Activated gamma-delta T cell treated with anti-CD3 and anti-CD28 coated beads, Interleukin-2, amount 50 U/mL, for 16 hours (primary cell): ENCODE data around the gene EIF2D.
"Not testable (repeated sequence)": the region's sequence is repeated elsewhere in the genome, so short reads cannot be mapped to it uniquely, and the experiment has no call there.

Source experiments
- DNase-seq: peaks from one replicate; pipeline ENCODE4 v3.0.0-alpha.2; 2020; ENCODE audit warnings: low read depth

EIF2D gene

DNA sequence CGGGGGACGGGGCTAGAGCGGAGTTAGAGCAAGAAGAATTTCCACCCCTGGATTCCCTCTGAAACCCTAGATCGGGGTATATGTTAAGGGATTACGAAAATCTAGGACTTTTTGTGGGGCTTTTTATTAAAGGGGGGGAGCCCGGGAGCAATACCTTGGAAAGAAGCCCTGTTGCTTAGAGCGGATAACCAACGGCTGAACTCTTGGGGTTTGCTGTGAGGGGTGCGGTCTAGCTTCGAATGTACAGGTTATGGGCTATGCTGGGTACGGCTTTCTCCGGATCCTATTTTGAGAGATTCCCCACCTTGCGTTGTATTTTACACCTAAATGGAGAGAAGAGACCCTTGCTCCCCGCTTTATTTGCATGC lies 23.7 kb upstream of the EIF2D start:
- DNase-seq = no peak

DNA sequence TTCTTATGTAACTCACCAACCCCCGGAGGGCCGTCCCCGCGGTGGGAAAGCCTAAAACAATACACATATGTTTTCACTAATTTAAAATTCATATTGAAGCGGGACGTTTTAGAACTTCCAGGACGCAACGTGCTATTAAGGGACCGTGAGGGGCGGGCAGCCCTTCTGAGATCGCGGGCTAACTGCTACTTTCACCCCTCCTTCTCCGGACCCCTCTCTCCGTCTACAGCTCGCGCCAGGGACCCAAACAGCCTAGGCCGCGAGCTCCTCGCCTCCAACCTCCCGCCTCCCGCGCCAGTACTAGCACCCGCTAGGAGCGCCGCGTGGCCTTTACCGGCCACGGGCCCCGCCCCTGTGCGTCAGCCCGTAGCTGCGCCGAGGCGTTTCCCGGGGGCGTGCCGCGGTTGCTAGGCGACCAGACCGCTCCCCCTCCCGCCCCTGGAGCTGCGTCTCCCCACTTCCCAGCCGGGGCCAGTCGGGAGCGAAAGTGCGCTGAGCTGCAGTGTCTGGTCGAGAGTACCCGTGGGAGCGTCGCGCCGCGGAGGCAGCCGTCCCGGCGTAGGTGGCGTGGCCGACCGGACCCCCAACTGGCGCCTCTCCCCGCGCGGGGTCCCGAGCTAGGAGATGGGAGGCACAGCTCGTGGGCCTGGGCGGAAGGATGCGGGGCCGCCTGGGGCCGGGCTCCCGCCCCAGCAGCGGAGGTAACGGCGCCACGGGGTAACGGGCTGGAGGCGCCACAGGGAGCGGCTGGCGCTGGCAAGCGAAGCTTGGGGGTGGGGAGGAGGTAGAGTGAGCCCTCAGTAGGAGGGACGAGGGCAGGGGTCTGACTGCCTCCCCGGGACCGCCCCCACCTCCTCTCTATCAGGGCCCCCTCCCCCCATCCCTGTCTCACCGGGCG lies 23.1 kb upstream of the EIF2D start, which contains the start of gene DYRK3:
TSS of gene DYRK3 (plus strand) at position 457 of the 898 bp plus-strand sequence. CDS start at position 625, 168 bp downstream.
- DNase-seq = peak; percentile 84

DNA sequence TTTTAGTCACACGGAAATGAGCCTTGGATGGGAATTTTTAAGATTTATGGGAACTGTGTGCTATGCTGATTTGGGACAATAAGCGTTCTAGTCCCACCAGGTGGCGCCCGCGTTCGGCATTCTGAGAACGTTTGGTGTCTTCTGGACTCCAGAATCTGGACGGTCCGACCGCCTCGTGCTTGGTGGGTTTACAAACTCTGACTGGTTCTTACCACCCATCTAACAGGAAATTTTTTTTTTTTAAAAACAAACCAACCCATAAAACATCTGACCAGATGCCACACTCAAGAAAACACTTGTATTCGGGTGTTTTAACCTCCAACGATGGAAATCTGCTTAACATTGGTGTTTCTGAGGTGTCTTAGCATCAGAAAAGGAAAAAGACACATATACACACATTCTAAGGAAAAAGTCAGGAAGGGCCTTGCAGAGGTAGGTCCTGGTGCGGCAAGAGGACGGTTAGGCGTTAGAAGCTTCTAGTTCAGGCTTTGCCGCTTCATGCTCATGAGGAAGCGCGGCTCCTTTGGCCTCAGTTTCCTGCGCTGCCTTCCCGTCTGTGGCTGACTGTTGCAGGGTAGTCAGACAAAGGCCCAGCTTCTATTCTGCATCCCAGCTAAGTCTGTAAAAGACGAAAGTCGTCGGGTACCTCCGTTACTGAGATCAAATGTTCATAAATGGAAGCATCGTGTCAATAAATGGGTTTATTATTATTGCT lies 22.3 kb upstream of the EIF2D start:
- peak; percentile 57 for DNase-seq

DNA sequence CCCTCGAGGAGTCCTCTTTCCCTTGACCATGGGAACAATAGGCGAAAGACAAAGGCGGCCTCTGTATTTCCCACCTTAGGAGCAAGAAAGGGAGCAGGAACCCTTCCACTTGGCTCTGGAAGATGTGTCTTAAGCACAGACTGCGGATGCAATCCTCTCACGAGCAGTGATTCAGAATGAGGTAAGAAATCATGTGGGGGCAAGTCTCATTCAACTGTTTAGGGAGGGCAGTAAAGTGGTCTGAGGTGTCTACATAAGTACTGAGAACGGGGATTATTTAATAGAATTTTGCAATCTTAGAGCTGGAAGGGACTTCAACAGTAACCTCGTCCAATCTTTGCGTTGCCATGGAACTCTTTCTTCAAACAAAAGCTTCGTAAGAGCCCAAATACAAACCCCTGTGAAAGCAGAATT lies 21.4 kb upstream of the EIF2D start:
- no peak for DNase-seq

DNA sequence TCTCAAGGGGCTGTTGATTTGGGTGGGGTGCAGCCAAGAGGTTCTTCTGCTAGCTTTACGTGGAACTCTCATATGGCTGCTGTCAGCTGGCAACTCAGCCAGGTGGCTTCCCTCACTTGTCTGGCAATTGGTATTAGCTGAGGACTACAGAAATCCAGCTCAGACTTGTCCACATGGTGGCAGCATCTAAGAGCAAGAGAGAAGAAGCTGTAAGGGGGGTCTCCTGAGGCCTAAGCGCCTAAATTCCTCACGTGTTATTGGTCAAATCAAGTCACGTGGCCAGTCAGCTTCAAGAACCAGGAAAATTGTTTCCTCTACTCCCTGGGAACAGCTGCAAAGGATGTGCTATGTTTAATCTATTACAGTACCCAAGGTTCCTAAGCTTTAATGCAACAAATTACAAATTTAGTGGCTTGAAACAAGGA lies 18.8 kb upstream of the EIF2D start:
- no peak for DNase-seq

DNA sequence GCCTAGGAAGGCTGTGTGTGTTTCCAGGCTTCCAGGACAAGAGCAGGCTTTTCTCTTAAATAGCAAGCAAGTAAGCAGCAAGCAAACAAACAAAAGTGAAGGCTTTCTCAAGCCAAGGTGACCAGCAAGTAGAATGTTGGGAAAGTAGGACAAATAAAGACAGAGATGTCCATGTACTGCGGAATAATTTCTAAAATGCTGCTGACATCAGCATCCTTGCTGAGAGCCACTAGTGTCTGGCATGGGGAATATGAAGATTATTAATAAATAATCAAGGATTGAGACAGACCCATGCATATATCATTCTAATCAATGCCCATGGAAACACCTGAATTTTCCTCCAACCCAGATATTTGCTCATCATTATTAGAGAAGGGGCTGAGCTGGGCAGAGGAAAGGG lies 16.7 kb upstream of the EIF2D start:
- DNase-seq = no peak

DNA sequence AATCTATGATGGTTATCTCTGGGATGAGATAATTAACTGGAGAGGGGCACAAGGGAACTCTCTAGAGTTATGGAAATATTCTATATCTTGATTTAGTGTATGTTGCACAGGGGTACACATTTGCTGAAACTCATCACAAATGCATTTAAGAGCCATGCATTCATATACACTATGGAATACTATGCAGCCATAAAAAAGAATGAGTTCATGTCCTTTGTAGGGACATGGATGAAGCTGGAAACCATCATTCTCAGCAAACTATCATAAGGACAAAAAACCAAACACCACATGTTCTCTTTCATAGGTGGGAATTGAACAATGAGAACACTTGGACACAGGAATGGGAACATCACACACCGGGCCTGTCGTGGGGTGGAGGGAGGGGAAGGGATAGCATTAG lies 14.1 kb upstream of the EIF2D start:
- DNase-seq = not testable (repeated sequence)

DNA sequence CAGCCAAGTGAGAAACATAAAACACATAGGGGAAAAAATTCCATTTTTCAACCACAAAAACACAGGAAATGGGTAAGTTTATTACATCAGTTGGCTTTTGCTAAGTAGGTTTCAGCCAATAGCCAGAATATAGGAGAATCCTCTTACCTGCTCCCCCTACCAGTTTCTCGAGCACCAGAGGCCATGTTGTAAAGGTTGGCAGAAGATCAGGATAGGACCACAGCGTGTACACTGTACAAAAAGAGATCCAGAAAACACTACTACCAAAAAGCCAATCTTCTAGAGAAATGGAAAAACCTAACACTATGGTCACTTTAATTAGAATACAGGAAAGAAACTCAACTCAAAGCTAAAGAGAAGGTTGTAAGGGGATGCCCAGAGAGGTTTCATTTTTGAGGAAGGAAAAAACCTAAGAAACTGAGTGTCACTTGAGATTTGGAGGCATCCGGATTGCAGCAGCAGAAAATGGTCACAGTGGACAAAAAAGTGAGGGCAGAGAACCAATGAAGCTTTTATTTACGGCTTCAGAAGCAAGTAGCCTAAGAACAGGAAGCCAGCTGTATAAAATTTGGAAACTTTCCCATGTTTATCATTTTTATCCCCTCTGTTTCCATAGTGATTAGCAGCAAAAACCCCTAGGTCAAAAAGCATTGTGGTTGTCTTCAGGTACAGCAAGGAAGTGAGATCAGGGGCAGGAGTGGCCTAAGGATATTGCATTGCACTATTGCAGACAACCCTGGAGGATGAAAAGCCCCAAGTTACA lies 2.9 kb downstream of the EIF2D start:
- DNase-seq = no peak

DNA sequence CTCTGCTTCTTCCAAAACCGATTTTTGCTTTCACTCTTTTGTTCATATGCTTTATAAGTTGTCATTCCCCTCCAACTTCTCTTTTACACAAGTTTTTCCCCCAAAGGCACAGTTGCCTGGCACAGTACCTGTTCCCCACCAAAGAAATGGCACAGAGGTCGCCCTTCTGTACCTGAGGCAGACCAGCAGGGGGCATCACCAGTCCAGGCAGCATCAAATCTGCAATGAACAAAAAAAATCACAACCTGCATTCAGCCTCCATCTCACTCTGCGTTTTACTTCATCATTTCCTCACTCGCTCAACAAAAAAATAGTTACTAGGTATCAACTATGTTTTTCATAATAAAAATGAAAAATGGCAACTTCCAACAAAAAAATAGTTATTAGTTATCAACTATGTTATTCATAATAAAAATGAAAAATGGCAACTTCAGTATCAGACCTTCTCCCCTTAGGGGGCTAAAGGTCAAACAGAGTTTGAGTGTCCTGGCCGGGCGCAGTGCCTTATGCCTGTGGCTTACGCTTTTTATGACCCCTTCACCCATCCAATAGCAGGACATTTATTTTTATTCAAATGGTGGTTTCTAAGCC lies 4.1 kb downstream of the EIF2D start:
- DNase-seq = no peak

DNA sequence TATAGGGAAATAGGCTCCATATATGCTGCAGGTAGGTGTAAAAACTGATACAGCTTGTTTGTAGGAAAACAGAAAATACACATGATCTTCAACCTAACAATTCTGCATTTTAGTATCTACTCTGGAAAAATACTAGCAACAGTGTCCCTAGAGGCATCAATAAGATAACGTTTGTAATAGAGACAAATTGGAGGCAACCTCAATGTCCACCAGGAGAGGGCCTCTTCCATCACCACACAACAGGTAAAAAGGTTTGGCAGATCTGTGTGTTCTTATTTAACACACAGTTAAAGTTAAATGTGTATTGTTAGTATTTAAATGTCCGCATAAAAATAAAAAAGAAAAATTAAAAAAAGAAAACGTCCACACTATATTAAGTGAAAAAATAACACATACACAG lies 5.4 kb downstream of the EIF2D start:
- DNase-seq = no peak

DNA sequence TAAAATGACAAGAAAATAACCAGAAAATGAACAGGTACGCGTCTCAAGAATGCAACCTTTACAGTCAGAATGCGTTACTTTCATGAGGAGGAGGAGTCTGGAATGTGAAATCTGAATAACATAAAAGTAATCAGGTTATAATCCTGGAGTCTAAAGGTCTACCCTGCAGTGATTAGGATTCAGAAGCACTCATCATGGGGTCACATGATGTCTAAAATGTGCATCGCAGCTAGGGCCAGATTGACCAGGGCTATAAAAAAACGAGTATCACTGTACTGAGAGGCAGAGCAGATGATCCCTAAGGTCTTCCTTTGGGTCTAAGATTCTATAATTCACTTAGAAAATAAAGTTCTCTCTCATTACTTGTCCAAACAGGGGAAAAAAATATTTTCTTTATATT lies 7.4 kb downstream of the EIF2D start:
- no peak for DNase-seq

DNA sequence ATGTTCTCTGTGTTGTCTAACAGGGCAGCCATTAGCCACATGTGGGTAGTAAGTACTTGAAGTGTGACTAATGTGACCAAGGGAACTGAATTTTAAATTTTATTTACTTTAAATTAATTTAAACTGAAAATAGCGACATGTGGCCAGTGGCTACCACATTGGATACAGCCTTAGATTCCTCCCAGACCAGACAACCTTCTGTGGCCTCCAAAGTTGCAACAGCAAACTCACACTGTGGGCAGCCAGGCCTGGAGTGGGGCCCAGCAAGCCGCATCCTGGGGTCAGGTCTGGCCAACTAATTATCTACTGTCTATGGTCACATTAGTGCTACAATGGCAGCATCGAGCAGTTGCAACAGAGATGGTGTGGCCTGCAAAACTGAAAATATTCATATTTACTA lies 11.7 kb downstream of the EIF2D start:
- DNase-seq = no peak

DNA sequence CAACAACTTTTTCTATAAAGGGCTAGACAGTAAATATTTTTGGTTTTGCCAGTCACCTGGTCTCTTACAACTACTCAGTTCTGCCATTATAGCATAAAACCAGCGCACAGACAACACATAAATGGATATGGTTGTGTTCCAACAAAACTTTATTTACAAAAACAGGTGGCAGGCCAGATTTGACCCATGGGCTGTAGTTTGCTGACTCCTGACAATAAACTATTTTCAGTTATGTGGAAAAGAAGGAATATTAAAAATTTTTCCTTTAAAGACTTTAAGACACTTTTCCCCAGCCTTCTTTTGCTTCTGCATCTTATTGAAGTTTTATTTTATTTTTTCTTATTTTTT lies 16.0 kb downstream of the EIF2D start:
- DNase-seq = no peak

DNA sequence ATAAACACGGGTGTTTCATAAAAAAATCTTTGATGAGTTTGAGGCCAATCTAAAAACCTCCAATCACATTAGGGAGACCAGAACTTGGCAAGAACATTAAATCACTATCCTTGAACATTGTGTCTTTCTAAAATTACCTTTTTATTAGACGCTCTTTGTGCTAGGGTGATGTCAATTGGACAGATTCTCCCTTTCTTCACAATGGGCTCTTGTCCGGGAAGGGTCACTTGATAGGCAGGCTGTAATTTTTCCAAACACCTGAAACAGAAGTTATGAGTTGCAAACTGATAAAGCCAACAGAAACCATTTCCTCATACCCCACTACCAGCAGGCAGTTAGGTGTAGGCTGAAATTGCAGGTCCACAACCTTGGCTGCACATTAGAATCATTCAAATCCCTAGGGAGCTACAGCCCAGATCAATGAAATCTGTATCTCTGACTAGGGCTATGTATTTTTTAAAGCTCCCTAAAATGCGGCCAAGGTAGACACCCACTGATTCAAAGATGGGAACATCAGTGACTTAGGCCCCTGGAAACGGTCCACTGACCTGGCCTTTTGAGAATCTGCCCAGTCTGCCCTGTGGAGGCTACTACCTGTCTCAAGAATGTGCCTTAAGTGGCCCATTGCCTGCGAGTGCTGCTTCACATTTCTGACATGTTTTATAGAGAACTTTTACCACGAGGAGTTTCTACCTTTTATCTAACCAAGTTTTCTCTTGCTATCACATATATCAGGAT lies 16.5 kb downstream of the EIF2D start:
- DNase-seq = no peak

DNA sequence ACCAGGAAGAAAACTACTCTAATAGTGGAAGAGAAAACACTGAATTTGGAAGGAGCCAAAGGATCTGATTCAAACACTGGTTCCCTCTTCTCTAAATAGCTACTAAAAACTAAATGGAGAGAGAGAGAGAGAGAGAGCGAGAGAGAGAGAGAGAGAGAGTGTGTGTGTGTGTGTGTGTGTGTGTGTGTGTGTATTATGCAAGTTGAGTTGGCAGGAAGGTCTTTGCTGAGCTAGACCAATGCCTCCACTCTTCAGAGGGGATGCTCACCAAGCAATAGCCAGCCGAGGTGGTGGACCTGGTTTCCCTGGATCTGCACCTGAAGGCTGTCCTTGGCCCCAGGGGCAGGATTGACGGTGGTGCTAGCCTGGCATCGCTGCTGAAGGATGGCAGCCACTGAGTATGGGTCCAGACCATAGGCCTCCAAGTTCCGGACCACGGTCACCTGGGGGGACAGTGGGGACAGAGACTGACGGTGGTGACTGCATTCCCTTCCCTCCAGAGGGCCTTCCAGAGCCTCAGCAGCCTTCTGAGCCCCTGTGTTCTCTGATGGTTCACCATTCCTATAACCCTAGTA lies 18.8 kb downstream of the EIF2D start:
- no peak for DNase-seq

DNA sequence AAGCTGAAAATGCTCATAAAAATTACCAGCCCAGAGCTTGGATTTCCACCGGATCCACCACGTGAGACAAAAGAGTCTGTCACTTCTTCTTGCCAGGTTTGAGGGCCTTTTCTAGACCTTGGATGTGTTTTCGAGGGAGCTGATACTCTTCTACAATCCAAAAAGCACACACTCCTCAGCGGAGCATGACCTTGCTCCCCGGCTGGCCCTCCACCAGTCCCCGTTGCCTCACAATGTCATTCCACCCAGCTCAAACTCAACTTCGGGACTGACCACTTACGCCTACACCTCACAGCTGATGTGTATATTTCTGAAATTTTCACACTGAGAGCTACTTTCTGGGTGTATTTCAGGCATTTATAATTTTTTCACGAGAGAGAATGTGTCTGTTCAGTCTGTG lies 20.6 kb downstream of the EIF2D start:
- no peak for DNase-seq

DNA sequence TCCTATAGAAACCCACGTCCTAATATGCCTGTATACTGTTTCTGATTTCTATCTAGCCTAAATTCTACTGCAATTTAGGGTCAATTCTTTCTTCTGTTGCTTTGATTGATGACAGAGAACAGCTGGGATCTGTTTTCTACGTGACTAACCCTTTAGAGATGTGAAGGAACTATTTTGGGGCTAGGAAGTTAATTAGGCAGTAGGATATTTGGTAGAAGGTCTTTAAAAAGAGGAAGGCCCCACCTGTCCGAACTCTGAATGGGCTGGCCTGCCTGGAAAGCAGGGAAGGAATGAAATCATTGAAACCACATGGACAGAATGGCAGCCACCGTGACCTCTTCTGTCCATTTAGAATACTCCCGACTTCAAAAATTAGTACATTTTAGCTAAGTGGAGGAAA lies 21.0 kb downstream of the EIF2D start:
- no peak for DNase-seq

DNA sequence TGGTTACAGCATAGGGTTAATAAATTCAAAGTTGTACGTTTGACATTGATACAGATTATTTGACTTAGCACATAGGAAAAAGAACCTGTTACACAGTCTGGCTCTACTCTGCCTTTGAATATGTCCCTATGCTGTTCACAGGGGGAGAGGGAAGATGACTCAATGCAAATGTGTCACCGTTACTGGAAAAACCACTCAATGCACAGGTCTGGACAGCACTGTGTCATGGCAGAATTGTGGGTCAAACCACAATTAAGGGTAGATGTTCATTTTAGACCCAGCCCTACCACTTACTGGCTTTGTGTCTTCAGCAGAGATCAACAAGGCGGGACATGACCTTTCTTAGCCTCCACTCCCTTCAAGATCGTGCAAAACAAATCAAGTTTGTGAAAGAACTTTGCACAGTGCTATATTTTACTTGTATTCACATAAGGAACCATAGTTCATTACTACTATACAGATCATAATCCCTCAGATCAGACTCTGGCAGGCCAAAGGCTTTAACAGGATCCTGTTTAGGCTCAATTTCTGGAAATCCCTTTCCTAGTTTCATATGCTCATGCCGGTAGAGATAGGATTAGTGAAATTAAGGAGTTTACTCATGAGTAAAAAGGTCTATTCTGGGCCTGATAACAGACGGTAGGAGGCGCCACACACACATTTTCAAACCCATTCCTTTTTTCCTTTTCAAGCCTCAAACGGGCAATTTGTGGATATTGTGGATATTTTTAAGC lies 22.1 kb downstream of the EIF2D start:
- peak; percentile 57 for DNase-seq

DNA sequence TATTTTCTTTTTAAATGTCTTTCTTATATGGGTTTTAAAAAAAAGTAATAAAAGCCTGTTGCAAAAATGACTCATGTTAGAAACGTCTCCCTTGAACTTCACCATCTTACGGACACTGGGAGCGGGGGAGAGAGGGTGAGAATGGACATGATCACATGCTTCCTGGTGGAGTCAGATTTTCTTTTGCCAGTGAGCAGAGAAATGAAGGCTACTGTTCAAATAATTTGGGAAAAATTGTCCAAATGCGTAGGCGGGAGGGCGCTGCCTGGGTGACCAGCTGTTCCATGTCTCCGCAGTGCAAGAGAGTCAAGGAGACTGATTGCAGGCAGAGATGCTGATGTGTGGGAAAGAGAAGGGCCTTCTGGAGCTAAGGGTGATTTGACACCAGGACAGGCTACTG lies 23.1 kb downstream of the EIF2D start:
- no peak for DNase-seq

DNA sequence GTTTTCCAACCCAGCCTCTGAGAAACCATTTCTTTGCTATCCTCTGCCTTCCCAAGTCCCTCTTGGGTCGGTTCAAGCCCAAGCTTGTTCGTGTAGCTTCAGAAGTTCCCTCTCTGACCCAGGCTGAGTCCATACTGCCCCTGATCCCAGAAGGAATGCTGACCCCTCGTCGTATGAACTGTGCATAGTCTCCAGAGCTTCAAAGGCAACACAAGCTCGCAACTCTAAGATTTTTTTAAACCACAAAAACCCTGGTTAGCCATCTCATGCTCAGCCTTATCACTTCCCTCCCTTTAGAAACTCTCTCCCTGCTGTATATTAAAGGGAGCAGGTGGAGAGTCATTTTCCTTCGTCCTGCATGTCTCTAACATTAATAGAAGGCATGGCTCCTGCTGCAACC lies 23.8 kb downstream of the EIF2D start:
- DNase-seq = no peak

DNA sequence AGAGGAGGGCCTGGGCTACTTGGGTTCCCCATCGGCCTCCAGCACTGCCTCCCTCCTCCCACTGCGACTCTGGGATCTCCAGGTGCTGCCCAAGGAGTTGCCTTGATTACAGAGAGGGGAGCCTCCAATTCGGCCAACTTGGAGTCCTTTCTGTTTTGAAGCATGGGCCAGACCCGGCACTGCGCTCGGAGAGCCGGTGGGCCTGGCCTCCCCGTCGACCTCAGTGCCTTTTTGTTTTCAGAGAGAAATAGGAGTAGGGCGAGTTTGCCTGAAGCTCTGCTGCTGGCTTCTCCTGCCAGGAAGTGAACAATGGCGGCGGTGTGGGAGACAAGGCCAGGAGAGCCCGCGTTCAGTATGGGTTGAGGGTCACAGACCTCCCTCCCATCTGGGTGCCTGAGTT lies 24.4 kb downstream of the EIF2D start:
- DNase-seq = no peak
